Testis (tissue), 3 donors: Measurements from ENCODE around the gene QPCT. TPM values are rescaled to one million over a fixed set of nuclear protein-coding genes. Genes with fewer than 3 reads are reported as not detected.

Experiments used
- DNase-seq: peaks from one replicate; pipeline ENCODE4 v3.0.0-alpha.2; 2019
- H3K27ac ChIP-seq, 2 donors: fragments of 200-600 bp; sonication (generic); one replicate each; pipeline ENCODE4 v1.5.1; 2019
- H3K27me3 ChIP-seq: fragments of 200-600 bp; sonication (generic); one replicate; pipeline ENCODE4 v1.5.1; 2019
- H3K36me3 ChIP-seq: fragments of 200-600 bp; sonication (generic); one replicate; pipeline ENCODE4 v1.5.1; 2017; ENCODE audit warnings: low read depth; ENCODE audit errors: missing control alignments
- H3K4me1 ChIP-seq: fragments of 200-600 bp; sonication (generic); one replicate; pipeline ENCODE4 v1.5.1; 2019
- H3K4me3 ChIP-seq, 2 donors: fragments of 200-600 bp; sonication (generic); one replicate each; pipeline ENCODE4 v1.5.1; 2017 to 2019
- H3K9me3 ChIP-seq: fragments of 200-600 bp; sonication (generic); one replicate; pipeline ENCODE4 v1.5.1; 2017
- POLR2A ChIP-seq: fragments of 450-650 bp; IDR thresholded peaks from one replicate; pipeline ENCODE4 v1.6.1; 2017; ENCODE audit warnings: antibody characterized with exemption, mild to moderate bottlenecking, moderate library complexity
- WGBS, 2 donors: methylation state at CpG; one replicate each; pipeline ENCODE4 v1.1.5; 2018; 5-methylcytosine and 5-hydroxymethylcytosine counted together
- intact Hi-C: fragments of 100-400 bp; cut with DNase I; formaldehyde crosslinking; loops from one replicate; pipeline ENCODE4 v1.15.1; 2023; ENCODE audit warnings: low total_unique reads
- polyA plus RNA-seq: library from polyadenylated mRNA; stranded (reverse); fragments of 350-450 nt; fragmentation: Illumina TruSeq; extraction: RNeasy Lipid Tissue Mini Kit (QIAGEN cat#74804); gene quantifications from one replicate; pipeline ENCODE4 v1.2.3, GENCODE V29; 2014; ENCODE audit warnings: low read depth, low replicate concordance; ENCODE audit not compliant: insufficient read depth
- total RNA-seq, 2 donors: library from RNA; depleted of rRNA; stranded (reverse); fragments of >200 nt; gene quantifications; one replicate each; pipeline ENCODE4 v1.2.3, GENCODE V29; 2016
- TF ChIP-seq, protein P1 (sequence below), 3 experiments: fragments of 450-650 bp in 2 of 3; fragments of 200-600 bp in 1 of 3; sonication (generic) in 1 of 3; IDR thresholded peaks; one replicate each; pipeline ENCODE4 v1.5.1; 2016 to 2019; ENCODE audit warnings: antibody characterized with exemption in 3 of 3, mild to moderate bottlenecking in 2 of 3, moderate library complexity in 1 of 3

Gene QPCT
- total and polyA plus RNA-seq, 3 donors from 2014 or later = 2.9 to 5.6 (median 3.2) TPM

DNA sequence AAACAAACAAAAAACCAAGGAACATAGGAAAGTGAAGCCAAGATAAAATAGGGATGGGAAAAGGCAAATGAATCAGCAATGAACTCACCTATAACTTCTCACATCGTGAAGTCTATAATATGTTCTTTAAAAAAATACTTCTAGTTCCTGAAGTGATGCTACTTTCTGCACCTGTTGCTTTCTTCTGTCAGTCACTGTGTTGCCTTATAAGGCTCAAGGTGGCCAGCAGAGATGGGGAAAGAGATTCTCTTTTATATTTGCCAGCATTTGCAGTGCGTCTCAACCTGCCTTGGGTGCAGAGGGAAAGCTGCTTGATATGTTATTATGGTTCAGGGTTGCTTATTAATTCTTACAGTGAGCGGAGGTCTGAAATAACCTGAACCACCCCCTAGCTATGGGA lies 14.0 kb downstream of the QPCT start:
- Histone ChIP-seq H3K4me3 (no peak overlapping the region), H3K9me3 (no peaks in the 10 kb centered on the region), H3K4me1 (no peaks in the 10 kb centered on the region), H3K27ac (no peak overlapping the region), H3K27me3 (no peaks in the 10 kb centered on the region), H3K36me3 (no peaks in the 10 kb centered on the region)
- TF ChIP-seq, protein P1, sequence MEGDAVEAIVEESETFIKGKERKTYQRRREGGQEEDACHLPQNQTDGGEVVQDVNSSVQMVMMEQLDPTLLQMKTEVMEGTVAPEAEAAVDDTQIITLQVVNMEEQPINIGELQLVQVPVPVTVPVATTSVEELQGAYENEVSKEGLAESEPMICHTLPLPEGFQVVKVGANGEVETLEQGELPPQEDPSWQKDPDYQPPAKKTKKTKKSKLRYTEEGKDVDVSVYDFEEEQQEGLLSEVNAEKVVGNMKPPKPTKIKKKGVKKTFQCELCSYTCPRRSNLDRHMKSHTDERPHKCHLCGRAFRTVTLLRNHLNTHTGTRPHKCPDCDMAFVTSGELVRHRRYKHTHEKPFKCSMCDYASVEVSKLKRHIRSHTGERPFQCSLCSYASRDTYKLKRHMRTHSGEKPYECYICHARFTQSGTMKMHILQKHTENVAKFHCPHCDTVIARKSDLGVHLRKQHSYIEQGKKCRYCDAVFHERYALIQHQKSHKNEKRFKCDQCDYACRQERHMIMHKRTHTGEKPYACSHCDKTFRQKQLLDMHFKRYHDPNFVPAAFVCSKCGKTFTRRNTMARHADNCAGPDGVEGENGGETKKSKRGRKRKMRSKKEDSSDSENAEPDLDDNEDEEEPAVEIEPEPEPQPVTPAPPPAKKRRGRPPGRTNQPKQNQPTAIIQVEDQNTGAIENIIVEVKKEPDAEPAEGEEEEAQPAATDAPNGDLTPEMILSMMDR (IDR thresholded peaks at IDR 0.05) = no peak
- no peak for TF ChIP-seq POLR2A
- intact Hi-C loops = no loop called here
- DNase-seq = no peak
- 88 to 89% methylated on average over 3 of the region's 3 CpGs for WGBS, 2 donors

DNA sequence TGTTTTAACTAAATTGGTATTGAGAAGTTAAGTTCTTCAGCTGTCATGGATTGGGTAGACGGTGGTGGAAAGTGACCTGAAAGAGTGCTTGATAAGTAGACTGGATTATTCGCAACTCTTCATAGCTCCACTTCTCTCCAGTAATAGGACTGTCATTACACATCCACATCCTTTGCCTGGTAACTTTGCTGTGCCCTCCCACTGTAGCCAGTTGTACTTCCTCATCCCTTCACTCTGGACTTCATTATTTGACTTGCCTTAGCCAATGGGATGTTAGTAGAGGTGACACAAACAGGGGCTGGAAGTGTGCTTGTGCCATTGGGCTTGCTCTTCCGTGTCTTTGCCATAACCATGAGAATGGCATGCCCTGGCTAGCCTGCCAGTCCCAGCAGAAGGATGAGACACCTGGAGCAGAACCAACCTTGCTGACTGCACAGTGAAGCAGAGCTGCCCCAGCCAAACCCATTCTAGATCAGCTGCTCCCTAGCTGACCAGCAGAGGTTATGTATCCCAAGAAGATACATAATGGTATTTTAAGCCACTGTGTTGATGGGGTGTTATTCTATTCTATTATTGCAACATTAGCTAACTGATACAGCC lies 16.9 kb downstream of the QPCT start:
- Histone ChIP-seq H3K27me3 (no peaks in the 10 kb centered on the region), H3K9me3 (no peaks in the 10 kb centered on the region), H3K27ac (no peak overlapping the region), H3K4me3 (no peak overlapping the region), H3K4me1 (no peaks in the 10 kb centered on the region), H3K36me3 (no peaks in the 10 kb centered on the region)
- WGBS, 2 donors = 94 to 98% methylated on average over 2 to 3 of the region's 3 CpGs
- intact Hi-C loops = no loop called here
- no peak for DNase-seq
- TF ChIP-seq POLR2A = no peak
- TF ChIP-seq, protein P1 (IDR thresholded peaks at IDR 0.05) = no peak

DNA sequence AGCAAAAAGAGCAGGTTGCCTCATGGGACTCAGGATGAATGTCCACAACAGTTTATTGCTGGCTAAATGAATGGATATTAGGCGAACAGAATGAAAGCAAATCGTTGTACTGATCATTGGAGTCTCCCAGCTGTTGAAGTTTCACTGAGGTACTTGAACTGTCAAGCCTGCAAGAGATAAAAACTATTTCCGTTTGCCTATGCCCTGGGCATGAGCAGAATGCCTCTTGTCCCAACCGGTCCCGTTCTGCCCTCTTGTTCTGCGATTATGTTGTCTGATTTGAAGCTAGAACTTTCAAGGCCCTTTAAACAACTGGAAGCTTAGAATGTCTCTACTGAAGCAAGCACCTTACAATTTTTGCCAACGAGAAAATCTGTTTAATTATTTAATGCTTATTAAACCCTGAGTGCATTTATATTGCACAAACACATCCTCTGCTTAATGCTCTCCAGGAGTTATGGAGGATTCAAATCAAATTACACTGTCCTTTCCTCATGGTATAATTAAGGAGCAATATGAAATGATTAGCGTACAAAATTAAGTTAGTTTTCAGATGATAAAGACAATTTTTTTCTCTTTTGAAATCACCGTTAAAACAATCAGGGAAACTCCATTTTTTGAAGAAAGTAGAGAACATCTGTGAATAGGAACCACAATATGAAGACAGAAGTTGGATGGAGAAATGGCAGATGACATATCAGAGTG lies 17.7 kb downstream of the QPCT start:
- no peak for DNase-seq
- H3K27ac ChIP-seq = no peak overlapping the region
- WGBS, 2 donors = 90 to 93% methylated on average over 9 of the region's 9 CpGs

DNA sequence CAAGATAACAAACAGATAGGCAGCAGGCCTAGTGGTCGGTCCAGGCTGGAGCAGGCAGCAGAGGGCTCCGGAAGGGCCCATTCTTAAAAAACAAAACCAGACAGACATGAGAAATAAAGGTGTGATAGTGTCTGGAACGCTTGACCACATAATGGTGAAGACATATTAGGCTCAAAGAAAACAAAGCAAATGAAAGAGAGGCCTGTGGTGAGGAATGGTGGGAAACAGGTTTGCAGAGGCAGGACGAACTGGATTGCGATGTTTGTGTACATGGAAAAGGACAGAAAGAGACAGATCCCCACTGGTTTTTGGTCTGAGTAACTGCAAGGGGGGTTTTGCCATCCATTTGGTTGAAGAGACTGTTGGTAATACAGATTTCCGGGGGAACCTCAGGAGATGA lies 19.9 kb downstream of the QPCT start:
- DNase-seq = no peak
- H3K36me3 ChIP-seq = no peaks in the 10 kb centered on the region
- WGBS, 2 donors = 92 to 93% methylated on average over 6 of the region's 6 CpGs
- no peaks in the 10 kb centered on the region for H3K4me1 ChIP-seq
- TF ChIP-seq, protein P1 (IDR thresholded peaks at IDR 0.05) = no peak
- no peak for TF ChIP-seq POLR2A
- H3K27ac ChIP-seq = no peak overlapping the region
- intact Hi-C loops = no loop called here
- no peak overlapping the region for H3K4me3 ChIP-seq
- H3K9me3 ChIP-seq = no peaks in the 10 kb centered on the region
- H3K27me3 ChIP-seq = no peaks in the 10 kb centered on the region

More for the DNA sequence above, 17.7 kb downstream of the QPCT start:
- no peak overlapping the region for H3K4me3 ChIP-seq
- TF ChIP-seq, protein P1 (IDR thresholded peaks at IDR 0.05) = no peak
- TF ChIP-seq POLR2A = no peak
- H3K27me3 ChIP-seq = no peaks in the 10 kb centered on the region
- no peaks in the 10 kb centered on the region for H3K36me3 ChIP-seq
- H3K9me3 ChIP-seq = no peaks in the 10 kb centered on the region
- no peaks in the 10 kb centered on the region for H3K4me1 ChIP-seq
- intact Hi-C loops = no loop called here

DNA sequence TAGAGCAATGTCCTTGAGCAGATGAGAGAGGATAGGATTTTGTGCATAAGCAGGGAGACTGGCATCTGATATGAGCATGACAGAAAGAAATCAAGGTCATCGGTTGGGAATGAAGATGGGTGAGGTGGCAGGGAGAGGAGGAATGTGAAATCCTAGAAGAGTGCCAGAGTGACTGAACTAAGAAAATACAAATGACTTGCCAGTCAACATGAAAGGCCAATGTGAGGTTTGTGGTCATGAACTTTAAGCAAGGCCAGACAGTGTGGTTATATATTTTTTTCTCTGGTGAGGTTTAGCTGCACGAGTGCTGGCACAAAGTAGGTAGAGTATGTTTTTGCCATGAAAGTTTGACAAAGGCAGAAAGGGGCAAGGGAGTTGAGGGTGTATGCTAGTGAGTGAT lies 21.2 kb downstream of the QPCT start:
- Histone ChIP-seq H3K4me1 (no peaks in the 10 kb centered on the region), H3K36me3 (no peaks in the 10 kb centered on the region), H3K27me3 (no peaks in the 10 kb centered on the region), H3K4me3 (no peak overlapping the region), H3K9me3 (no peaks in the 10 kb centered on the region), H3K27ac (no peak overlapping the region)
- intact Hi-C loops = no loop called here
- DNase-seq = no peak
- WGBS, 2 donors = 89 to 93% methylated on average over 2 of the region's 2 CpGs
- no peak for TF ChIP-seq POLR2A
- TF ChIP-seq, protein P1 (IDR thresholded peaks at IDR 0.05) = no peak
